ENCODE results near the gene CES2.
"Not testable (repeated sequence)": the region's sequence is repeated elsewhere in the genome, so short reads cannot be mapped to it uniquely, and the experiment has no call there.

Gene CES2

GRCh38 chr16:66943426-66944053 is 8.2 kb downstream of the CES2 start:
- no peak for DNase-seq (ENCODE audit: low read depth)
- H3K4me3 ChIP-seq (ENCODE audit: low read depth, low read length) = no peak overlapping the region
- TF ChIP-seq, protein P1, sequence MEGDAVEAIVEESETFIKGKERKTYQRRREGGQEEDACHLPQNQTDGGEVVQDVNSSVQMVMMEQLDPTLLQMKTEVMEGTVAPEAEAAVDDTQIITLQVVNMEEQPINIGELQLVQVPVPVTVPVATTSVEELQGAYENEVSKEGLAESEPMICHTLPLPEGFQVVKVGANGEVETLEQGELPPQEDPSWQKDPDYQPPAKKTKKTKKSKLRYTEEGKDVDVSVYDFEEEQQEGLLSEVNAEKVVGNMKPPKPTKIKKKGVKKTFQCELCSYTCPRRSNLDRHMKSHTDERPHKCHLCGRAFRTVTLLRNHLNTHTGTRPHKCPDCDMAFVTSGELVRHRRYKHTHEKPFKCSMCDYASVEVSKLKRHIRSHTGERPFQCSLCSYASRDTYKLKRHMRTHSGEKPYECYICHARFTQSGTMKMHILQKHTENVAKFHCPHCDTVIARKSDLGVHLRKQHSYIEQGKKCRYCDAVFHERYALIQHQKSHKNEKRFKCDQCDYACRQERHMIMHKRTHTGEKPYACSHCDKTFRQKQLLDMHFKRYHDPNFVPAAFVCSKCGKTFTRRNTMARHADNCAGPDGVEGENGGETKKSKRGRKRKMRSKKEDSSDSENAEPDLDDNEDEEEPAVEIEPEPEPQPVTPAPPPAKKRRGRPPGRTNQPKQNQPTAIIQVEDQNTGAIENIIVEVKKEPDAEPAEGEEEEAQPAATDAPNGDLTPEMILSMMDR (IDR thresholded peaks at IDR 0.05; ENCODE audit: insufficient read depth, low read depth, low read length, missing control alignments) = no peak

- no peak overlapping the region for H3K4me3 ChIP-seq (ENCODE audit: low read depth, low read length)
- TF ChIP-seq, protein P1 (IDR thresholded peaks at IDR 0.05; ENCODE audit: insufficient read depth, low read depth, low read length, missing control alignments) = no peak
- DNase-seq (ENCODE audit: low read depth) = no peak
Observed at GRCh38 chr16:66944054-66944441, 8.7 kb downstream of the CES2 start.

GRCh38 chr16:66944971-66945370 is 9.7 kb downstream of the CES2 start:
- not testable (repeated sequence) for H3K4me3 ChIP-seq (ENCODE audit: low read depth, low read length); DNase-seq (ENCODE audit: low read depth)

GRCh38 chr16:66945939-66946338 is 10.6 kb downstream of the CES2 start:
- no peak for DNase-seq (ENCODE audit: low read depth)
- no peak overlapping the region for H3K4me3 ChIP-seq (ENCODE audit: low read depth, low read length)

DNA sequence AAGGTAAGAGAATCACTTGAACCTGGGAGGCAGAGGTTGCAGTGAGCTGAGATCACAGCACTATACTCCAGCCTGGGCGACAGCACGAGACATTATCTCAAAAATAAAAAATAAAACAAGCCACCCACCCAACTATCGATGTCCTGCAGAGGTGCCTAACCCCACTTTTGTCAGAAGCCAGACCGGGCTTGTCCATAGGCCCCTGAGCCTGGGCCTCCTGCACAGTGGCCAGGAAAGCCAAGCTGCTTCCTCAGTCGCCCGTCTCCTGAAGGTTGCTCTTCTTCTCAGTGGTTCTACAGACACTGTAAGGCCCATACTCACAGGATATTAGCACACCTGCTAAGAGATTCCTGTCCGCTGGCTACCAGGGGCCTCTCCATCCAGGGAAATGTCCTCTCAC is 11.2 kb downstream of the CES2 start:
- no peak for DNase-seq (ENCODE audit: low read depth)
- TF ChIP-seq, protein P1 (IDR thresholded peaks at IDR 0.05; ENCODE audit: insufficient read depth, low read depth, low read length, missing control alignments) = no peak
- H3K4me3 ChIP-seq (ENCODE audit: low read depth, low read length) = no peak overlapping the region

More at GRCh38 chr16:66945939-66946338, 10.6 kb downstream of the CES2 start:
- TF ChIP-seq, protein P1 (IDR thresholded peaks at IDR 0.05; ENCODE audit: insufficient read depth, low read depth, low read length, missing control alignments) = no peak

DNA sequence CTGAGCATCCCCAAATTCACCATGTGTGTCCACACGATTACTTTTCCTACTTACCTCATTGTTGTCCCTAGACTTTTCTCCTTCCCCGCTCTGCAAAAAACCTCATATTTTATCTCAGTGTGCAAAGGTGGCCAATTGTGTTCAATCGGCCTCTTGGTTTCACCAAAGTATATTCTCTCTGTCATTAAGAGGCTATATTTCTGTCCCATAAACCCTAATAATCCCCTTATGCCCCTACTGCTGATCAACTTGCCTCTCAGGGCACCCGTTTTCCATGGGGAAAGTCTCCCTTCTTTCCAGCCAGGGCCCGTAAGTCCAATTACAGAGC is 11.6 kb downstream of the CES2 start:
- no peak overlapping the region for H3K4me3 ChIP-seq (ENCODE audit: low read depth, low read length)
- no peak for DNase-seq (ENCODE audit: low read depth)
- TF ChIP-seq, protein P1 (IDR thresholded peaks at IDR 0.05; ENCODE audit: insufficient read depth, low read depth, low read length, missing control alignments) = no peak

- peak overlapping the region; percentile 74 for H3K4me3 ChIP-seq (ENCODE audit: low read depth, low read length)
- TF ChIP-seq, protein P1 (IDR thresholded peaks at IDR 0.05; ENCODE audit: insufficient read depth, low read depth, low read length, missing control alignments) = peak; percentile 80
- DNase-seq (ENCODE audit: low read depth) = peak; percentile 89
Observed at GRCh38 chr16:66947302-66948065, 12.2 kb downstream of the CES2 start.
